B cell (primary cell): ENCODE results near the gene PADI3. TPM values are rescaled to one million over a fixed set of nuclear protein-coding genes. Genes with fewer than 3 reads are reported as not detected.

Source experiments
- ATAC-seq: fragments of 200-7000 bp; cut with Tn5 transposase; one replicate; pipeline ENCODE4 v1.10.0; 2021; ENCODE audit warnings: low read depth, mild to moderate bottlenecking, moderate number of reproducible peaks, moderate library complexity
- CTCF ChIA-PET: fragments of 350-600 bp; sonication (Branson Sonifier 250); formaldehyde crosslinking; loops from one replicate; lab custom pipeline; 2021; ENCODE audit warnings: antibody characterized with exemption, inconsistent platforms; lab: Charles Lee
- POLR2A ChIA-PET: fragments of 350-600 bp; sonication (Branson Sonifier 250); formaldehyde crosslinking; loops from one replicate; lab custom pipeline; 2021; ENCODE audit warnings: antibody characterized with exemption; lab: Charles Lee
- DNase-seq: peaks from one replicate; pipeline ENCODE4 v3.0.0; 2013
- H2AFZ ChIP-seq: 2 replicates; pipeline ENCODE4 v1.6.1; 2012; ENCODE audit warnings: mild to moderate bottlenecking, low read depth, low read length; ENCODE audit not compliant: insufficient read depth, poor library complexity, severe bottlenecking
- H3K27ac ChIP-seq, 2 donors: 1 replicate in 1 of 2; 2 replicates in 1 of 2; pipeline ENCODE4 v1.5.1; 2012 to 2013; ENCODE audit warnings: low read length in 2 of 2, mild to moderate bottlenecking in 2 of 2, moderate library complexity in 1 of 2
- H3K27me3 ChIP-seq, 4 experiments: fragments of 200-600 bp in 1 of 4; sonication (generic) in 1 of 4; replicated peaks in 1 of 4; 1 replicate in 2 of 4; 2 replicates in 2 of 4; pipeline versions ENCODE4 v1.6.1 to v1.7.0; 2013 to 2016; ENCODE audit warnings: low read length in 3 of 4, mild to moderate bottlenecking in 2 of 4, mixed read lengths in 1 of 4, moderate library complexity in 1 of 4; ENCODE audit not compliant: insufficient read depth in 4 of 4, control insufficient read depth in 3 of 4; ENCODE audit errors: control extremely low read depth in 1 of 4
- H3K36me3 ChIP-seq, 2 experiments: replicated peaks in 1 of 2; 1 replicate in 1 of 2; 2 replicates in 1 of 2; pipeline versions ENCODE4 v1.6.1 to v1.7.1; 2013; ENCODE audit warnings: low read length in 1 of 2; ENCODE audit not compliant: insufficient read depth in 2 of 2, control insufficient read depth in 1 of 2; ENCODE audit errors: control extremely low read depth in 1 of 2, extremely low read depth in 1 of 2
- H3K4me1 ChIP-seq, 2 donors: fragments of 200-600 bp in 1 of 2; sonication (generic) in 1 of 2; 1 replicate in 1 of 2; 2 replicates in 1 of 2; pipeline versions ENCODE4 v1.5.1 to v1.6.1; 2013 to 2017; ENCODE audit warnings: low read length in 2 of 2; ENCODE audit not compliant: control insufficient read depth in 2 of 2, insufficient read depth in 2 of 2
- H3K4me2 ChIP-seq: replicated peaks from 2 replicates; pipeline ENCODE3; 2012; ENCODE audit warnings: mild to moderate bottlenecking, low read depth, low read length; ENCODE audit not compliant: poor library complexity, severe bottlenecking
- H3K4me3 ChIP-seq, 5 experiments: fragments of 200-600 bp in 1 of 5; sonication (generic) in 1 of 5; 1 replicate in 3 of 5; 2 replicates in 2 of 5; pipeline versions ENCODE4 v1.5.1 to v1.7.0; 2011 to 2016; ENCODE audit warnings: low read length in 4 of 5, mild to moderate bottlenecking in 4 of 5, low read depth in 2 of 5, control low read depth in 1 of 5, moderate library complexity in 1 of 5; ENCODE audit not compliant: insufficient read depth in 1 of 5; ENCODE audit errors: control extremely low read depth in 1 of 5, extremely low read depth in 1 of 5
- H3K79me2 ChIP-seq: fragments of 200-600 bp; sonication (generic); one replicate; pipeline ENCODE4 v1.6.0; 2016; ENCODE audit warnings: low read length; ENCODE audit not compliant: control insufficient read depth, insufficient read depth
- H3K9ac ChIP-seq: fragments of 200-600 bp; sonication (generic); 2 replicates; pipeline ENCODE4 v1.6.1; 2017; ENCODE audit warnings: mild to moderate bottlenecking, low read length, moderate library complexity
- H3K9me3 ChIP-seq, 3 donors: one replicate each; pipeline versions ENCODE4 v1.6.1 to v1.7.1; 2013; ENCODE audit warnings: low read length in 2 of 3; ENCODE audit not compliant: control insufficient read depth in 2 of 3, insufficient read depth in 1 of 3; ENCODE audit errors: control extremely low read depth in 1 of 3
- H4K20me1 ChIP-seq: 2 replicates; pipeline ENCODE4 v1.6.0; 2012; ENCODE audit warnings: mild to moderate bottlenecking, low read length; ENCODE audit not compliant: insufficient read depth, control insufficient read depth, poor library complexity, severe bottlenecking
- H3K27ac Mint-ChIP-seq: one replicate; pipeline ENCODE4 v1.8.0; 2021; ENCODE audit warnings: mixed read lengths
- H3K27me3 Mint-ChIP-seq: one replicate; pipeline ENCODE4 v1.8.0; 2021; ENCODE audit warnings: mixed read lengths
- H3K4me1 Mint-ChIP-seq: one replicate; pipeline ENCODE4 v1.8.0; 2021; ENCODE audit warnings: mixed read lengths
- H3K4me3 Mint-ChIP-seq: one replicate; pipeline ENCODE4 v1.8.0; 2021; ENCODE audit warnings: mixed read lengths
- H3K9me3 Mint-ChIP-seq: one replicate; pipeline ENCODE4 v1.8.0; 2022; ENCODE audit warnings: mixed read lengths; ENCODE audit not compliant: insufficient read depth
- CTCF ChIP-seq: fragments of 200-600 bp; IDR thresholded peaks from one replicate; pipeline ENCODE4 v1.8.0; 2022; ENCODE audit warnings: antibody characterized with exemption, mild to moderate bottlenecking
- EZH2 ChIP-seq: IDR thresholded peaks from 2 replicates; pipeline ENCODE4 v1.6.1; 2012; ENCODE audit warnings: borderline replicate concordance, low read depth, mild to moderate bottlenecking, moderate library complexity, low read length; ENCODE audit not compliant: insufficient read depth, poor library complexity, severe bottlenecking
- WGBS: methylation state at CpG from one replicate; pipeline ENCODE4 v1.1.5; 2013; ENCODE audit warnings: missing lambda C conversion rate; ENCODE audit not compliant: insufficient coverage; 5-methylcytosine and 5-hydroxymethylcytosine counted together
- intact Hi-C: fragments of 100-400 bp; cut with micrococcal nuclease; formaldehyde crosslinking; loops from one replicate; pipeline ENCODE4 v1.10.0; 2022
- polyA plus RNA-seq: library from polyadenylated mRNA; depleted of rRNA; stranded (reverse); fragments of >200 nt; gene quantifications from 2 replicates; pipeline ENCODE4 v1.2.3, GENCODE V29; 2012
- total RNA-seq, 2 donors: library from RNA; stranded (reverse); fragments of 120-200 nt in 1 of 2; gene quantifications; 1 replicate in 1 of 2; 2 replicates in 1 of 2; pipeline versions ENCODE4 v1.2.3 to v1.2.4, GENCODE V29; 2013 to 2022

The PADI3 gene
- total and polyA plus RNA-seq, 2 donors (not counting 1 experiment from before 2014, with no cell fraction given), result not detected

- Histone ChIP-seq H2AFZ (no peak overlapping the region), H3K27me3 (no peaks in the 10 kb centered on the region), H3K4me1 (peaks cover 0 to 4% of the 10 kb centered on the region in 2 donors), H3K79me2 (no peaks in the 10 kb centered on the region), H3K4me2 (no peak overlapping the region), H3K4me3 (no peak overlapping the region), H3K9ac (no peak overlapping the region), H4K20me1 (no peaks in the 10 kb centered on the region), H3K27ac (no peak overlapping the region), H3K9me3 (no peaks in the 10 kb centered on the region), H3K36me3 (no peaks in the 10 kb centered on the region)
- ChIA-PET POLR2A (no interaction called here), CTCF (interaction anchor here (1.1 to 11.1 kb wide), 6 partner anchors 23 to 177 kb away, joined by 3 to 373 read pairs (median 6); partner anchors contain the start of gene PADI2)
- Mint-ChIP-seq H3K27ac (no peak overlapping the region), H3K27me3 (no peaks in the 10 kb centered on the region), H3K4me3 (no peak overlapping the region), H3K9me3 (no peaks in the 10 kb centered on the region), H3K4me1 (peaks cover 22% of the 10 kb centered on the region)
- TF ChIP-seq EZH2, result no peak
- no peak for TF ChIP-seq CTCF
- intact Hi-C loops, result loop anchor here (5.0 kb wide), 2 partner anchors 93 to 102 kb away; no protein-coding TSS in a partner anchor
- WGBS, result 95% methylated on average over 7 of the region's 9 CpGs
- no peak for ATAC-seq
- no peak for DNase-seq
Measured at GRCh38 chr1:17235135-17235885, 13.6 kb upstream of the PADI3 start.
